ENCODE measurements around the gene FBXO17.

DNA sequence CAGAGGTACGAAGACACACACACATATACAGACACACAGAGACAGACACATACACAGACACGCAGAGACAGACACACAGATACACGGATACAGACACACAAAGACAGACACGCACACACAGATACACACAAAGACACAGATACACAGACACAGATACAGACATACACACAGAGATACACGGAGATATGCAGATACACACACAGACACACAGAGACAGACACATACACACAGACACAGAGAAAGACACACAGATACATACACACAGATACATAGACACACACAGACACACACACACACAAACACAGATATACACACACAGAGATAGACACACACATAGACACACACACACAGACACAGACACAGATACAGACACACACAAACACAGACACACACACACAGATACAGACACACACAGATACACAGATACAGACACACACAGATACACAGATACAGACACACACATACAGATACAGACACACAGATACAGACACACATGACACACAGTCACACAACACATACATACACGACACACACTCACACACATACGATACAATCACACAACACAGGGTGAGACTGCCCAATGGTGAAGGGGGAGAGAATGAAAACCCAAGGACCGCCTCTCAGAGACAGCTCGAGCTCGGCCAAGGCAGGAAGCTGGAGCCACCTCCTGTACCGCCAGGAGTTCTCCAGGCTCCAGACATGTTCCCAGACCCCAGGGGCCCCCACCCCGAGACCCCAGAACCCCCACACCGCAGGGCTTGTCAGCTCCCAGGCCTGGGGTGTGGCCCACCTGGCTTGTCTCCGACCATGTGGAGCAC lies 54.7 kb downstream of the FBXO17 start:
- TF ChIP-seq, protein P1, sequence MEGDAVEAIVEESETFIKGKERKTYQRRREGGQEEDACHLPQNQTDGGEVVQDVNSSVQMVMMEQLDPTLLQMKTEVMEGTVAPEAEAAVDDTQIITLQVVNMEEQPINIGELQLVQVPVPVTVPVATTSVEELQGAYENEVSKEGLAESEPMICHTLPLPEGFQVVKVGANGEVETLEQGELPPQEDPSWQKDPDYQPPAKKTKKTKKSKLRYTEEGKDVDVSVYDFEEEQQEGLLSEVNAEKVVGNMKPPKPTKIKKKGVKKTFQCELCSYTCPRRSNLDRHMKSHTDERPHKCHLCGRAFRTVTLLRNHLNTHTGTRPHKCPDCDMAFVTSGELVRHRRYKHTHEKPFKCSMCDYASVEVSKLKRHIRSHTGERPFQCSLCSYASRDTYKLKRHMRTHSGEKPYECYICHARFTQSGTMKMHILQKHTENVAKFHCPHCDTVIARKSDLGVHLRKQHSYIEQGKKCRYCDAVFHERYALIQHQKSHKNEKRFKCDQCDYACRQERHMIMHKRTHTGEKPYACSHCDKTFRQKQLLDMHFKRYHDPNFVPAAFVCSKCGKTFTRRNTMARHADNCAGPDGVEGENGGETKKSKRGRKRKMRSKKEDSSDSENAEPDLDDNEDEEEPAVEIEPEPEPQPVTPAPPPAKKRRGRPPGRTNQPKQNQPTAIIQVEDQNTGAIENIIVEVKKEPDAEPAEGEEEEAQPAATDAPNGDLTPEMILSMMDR (IDR thresholded peaks at IDR 0.05; ENCODE audit: poor library complexity), result no peak
- TF ChIP-seq EZH2 (IDR thresholded peaks at IDR 0.05; ENCODE audit: borderline replicate concordance), result no peak
